Activated CD8-positive, alpha-beta memory T cell treated with anti-CD3 and anti-CD28 coated beads for 48 hours (primary cell): Measurements from ENCODE around the gene C3orf80.
"Not testable (repeated sequence)": the region's sequence is repeated elsewhere in the genome, so short reads cannot be mapped to it uniquely, and the experiment has no call there.

Source experiments
- DNase-seq, 3 experiments: peaks; one replicate each; pipeline ENCODE4 v3.0.0-alpha.2; 2020; ENCODE audit warnings: low read depth in 2 of 3, low spot score in 2 of 3

C3orf80 gene

DNA sequence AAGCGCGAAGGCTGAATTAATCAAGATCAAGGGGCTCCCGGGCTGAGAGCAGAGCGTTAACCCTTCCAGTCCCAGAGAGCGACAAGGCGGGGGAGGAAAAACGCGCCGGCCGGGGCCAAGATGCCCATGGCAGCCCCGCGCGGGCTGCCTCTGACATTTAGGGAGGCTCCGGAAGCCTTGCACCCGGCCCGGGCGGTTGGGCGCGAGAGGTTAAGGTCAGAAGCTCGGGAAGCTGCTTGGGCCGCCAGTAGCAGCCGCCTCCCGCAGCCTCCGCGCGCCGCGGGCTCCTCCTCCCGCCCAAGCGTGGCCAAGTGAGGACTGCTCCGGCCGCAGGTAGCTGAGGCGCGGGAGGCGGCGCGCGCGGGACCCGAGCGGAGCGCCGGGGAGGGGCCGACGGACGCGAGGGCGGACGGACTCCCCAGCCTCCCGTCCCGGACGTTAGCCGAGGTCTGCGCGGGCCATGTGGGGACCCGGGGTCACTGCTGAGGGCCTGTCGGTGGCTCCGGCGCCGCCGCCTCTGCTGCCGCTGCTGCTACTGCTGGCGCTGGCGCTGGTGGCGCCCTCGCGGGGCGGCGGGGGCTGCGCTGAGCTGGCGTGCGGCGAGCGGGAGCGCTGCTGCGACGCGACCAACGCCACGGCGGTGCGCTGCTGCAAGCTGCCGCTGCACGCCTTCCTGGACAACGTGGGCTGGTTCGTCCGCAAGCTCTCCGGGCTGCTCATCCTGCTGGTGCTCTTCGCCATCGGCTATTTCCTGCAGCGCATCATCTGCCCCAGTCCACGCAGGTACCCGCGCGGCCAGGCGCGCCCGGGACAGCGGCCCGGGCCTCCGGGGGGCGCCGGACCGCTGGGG lies at the start of gene C3orf80:
Gene C3orf80, plus strand, starts transcription at position 247 of the 850 bp plus-strand sequence. Its CDS starts 214 bp downstream, at position 461.
- DNase-seq, result peak in 1 of 3 experiments; percentile 32

DNA sequence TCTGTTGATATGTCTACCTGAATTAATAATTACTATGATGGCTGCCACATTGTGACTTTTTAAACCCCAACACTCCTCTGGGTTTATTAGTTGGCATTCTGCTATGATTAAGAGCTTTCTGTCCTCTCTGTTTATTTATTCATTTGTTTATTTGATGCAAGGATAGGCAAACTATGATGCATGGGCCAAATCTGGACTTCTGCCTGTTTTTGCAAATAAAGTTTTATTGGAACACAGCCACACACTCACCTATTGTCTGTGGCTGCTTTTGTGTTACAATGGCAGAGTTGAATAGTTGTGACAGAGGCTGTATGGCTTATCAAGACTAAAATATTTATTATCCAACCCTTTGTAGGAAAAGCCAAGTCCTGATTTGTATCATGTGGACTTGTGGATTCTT lies 48.3 kb upstream of the C3orf80 start:
- no peak for DNase-seq

- not testable (repeated sequence) for DNase-seq
These were observed 46.6 kb upstream of the C3orf80 start for GRCh38 chr3:160178661-160179060.

DNA sequence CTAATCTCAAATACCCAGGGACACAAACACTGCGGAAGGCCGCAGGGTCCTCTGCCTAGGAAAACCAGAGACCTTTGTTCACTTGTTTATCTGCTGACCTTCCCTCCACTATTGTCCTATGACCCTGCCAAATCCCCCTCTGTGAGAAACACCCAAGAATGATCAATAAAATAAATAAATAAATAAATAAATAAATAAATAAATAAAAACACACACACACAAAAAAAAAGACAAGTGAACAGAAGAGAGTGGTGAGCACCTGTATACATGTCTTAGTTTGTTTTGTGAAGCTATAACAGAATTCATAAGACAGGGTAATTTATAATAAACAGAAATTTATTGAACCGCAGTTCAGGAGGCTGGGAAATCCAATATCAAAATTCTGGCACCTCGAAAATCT lies 45.8 kb upstream of the C3orf80 start:
- not testable (repeated sequence) for DNase-seq

DNA sequence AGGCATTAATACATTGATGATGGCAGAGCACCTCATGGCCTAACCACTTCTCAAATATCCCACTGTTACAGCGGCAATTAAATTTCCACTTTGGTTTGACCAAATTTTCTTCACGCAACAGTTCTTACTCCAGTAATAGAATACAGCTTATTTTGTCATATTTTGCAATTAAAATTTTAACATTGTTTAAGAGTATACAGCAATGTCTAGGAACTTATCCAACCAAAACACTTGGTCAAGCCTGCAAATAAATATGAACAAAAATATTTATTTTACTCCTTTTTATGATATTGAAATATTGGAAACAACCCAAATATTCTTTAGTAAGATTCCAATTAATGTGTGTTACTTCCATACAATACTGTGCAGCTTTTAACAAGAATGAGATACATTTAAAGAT lies 45.3 kb upstream of the C3orf80 start:
- DNase-seq, result no peak

- DNase-seq, result no peak
These were observed 44.5 kb upstream of the C3orf80 start for GRCh38 chr3:160180581-160181216.

DNA sequence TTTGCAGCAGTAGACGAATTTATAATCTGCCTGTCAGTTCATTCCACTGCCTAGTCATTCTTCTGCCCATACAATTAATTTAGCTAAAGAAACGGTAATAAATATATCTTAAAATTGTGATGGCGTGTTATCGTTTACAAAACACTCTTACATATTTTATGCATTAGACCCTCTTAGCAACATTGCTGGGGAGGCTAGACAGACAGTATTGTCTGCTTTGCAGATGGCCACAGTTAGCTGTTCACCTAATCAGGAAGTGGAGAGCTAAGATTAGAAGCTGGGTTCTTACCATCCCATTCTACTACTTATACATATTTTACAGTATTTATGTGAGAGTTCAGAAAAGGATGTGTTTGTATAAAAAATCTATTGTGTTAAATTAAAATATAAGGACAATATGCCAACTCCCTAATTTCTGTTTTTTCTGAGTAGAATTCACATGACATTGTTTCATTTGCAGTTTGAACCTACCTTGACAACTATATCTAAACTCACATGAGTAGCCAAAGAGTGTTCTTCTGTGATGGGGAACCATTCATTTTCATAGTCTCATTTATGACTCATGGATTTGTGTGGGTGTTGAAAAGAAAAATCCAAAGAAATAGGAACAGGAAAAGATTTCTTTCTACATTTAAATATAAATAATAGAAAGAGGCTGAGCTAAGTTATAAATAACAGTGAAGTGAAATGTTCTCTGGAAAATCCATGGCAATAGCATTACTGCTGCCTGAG lies 41.7 kb upstream of the C3orf80 start:
- no peak for DNase-seq

DNA sequence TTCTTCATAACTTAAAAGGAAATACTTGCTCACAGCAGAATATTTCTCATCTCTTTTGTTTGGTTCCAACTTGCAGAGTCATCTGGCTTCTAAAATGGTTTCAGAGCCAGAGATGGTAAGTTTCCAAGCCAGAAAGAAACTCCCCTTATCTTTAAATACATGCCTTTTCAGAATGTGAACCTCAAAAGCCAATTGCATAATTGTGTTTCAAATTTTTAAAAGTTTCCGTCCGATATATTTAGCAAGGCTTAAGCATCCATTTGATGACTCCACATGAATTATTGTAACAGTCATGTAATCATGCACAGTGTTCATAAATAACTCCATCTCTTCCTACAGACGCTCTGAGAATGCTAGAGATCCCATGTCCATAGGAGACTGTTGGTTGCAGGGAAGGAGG lies 40.6 kb upstream of the C3orf80 start:
- DNase-seq, result no peak

DNA sequence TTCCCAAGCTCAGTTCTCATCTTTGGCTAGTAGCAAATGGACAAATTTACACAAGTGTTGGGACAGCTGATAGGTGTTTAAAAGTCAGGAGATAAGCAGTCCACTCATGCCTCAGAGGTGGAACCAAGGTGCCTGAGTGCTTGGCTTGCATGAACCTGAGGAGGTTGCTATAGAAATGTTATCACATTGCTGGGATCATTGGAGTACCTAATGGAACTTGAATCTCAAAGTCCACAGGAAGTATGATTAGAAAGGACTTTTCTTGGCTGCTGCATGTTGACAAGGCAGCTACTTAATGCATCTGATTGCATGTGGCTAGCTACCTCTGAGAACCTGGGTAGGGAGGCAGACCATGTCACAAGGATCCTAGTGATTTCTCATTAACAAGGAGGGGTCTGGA lies 39.5 kb upstream of the C3orf80 start:
- DNase-seq, result no peak

- no peak for DNase-seq
These were observed 37.9 kb upstream of the C3orf80 start for GRCh38 chr3:160187288-160187687.

- DNase-seq, result no peak
These were observed 32.8 kb upstream of the C3orf80 start for GRCh38 chr3:160192310-160193029.

DNA sequence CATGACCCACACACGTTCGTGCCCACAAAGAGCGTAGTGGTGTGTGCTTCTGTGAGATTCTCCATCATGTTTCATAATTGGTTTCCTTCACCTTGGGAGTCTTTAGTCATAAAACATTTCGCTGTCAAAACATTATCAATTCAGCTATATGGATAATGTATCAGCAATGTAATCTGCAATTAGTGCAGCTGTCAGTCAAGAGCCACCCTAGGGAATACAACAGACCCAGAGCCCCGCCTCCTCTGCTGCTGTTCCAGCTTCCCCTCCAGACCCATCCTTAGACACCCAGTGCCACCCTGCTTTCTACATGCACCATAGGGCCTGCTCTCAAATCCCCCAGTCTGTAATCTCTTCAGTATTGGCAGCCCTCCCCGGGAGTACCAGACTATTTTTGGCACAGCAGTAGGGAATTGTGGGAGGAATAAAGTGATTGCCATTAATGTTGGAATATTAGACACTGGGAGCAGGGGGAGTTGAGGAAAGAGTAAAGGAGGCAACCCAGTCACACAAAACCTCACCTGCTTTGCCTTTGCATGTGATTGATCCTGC lies 31.5 kb upstream of the C3orf80 start:
- DNase-seq, result no peak

DNA sequence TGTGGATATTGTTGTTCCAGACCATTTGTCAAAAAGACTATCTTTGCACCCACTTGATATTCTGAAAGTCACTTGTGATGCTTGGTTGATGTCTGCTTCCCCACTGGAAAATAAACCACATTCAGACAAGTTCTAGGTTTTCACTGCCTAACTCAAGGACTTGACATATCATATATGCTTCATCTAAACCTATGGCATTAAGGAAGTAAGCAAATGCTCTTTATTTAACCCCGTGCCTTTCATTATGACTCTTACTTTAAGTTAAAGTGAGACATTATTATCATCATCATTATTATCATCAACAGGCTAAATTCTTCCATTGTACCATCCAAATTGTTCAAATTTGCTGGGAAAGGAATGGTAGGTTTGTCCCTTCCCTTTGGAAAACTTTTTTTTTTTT lies 30.8 kb upstream of the C3orf80 start:
- no peak for DNase-seq

DNA sequence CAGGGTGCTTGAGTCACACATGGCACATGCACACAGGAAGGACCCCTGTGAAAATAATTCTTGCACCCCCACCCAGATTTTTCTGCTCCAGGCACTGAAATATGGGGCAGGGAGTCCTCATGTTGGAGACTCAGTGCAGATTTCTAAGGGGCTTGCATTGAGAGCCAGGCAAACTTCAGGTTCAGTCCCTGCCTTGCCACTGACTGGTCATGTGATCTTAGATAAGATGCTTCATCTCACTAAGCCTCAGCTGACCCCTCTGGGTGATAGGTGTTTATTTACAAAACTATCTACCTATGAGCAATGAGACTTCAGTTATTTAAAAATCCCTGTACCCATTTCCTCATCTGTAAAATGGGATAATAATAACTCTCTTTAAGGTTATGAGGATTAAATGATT lies 30.1 kb upstream of the C3orf80 start:
- no peak for DNase-seq

DNA sequence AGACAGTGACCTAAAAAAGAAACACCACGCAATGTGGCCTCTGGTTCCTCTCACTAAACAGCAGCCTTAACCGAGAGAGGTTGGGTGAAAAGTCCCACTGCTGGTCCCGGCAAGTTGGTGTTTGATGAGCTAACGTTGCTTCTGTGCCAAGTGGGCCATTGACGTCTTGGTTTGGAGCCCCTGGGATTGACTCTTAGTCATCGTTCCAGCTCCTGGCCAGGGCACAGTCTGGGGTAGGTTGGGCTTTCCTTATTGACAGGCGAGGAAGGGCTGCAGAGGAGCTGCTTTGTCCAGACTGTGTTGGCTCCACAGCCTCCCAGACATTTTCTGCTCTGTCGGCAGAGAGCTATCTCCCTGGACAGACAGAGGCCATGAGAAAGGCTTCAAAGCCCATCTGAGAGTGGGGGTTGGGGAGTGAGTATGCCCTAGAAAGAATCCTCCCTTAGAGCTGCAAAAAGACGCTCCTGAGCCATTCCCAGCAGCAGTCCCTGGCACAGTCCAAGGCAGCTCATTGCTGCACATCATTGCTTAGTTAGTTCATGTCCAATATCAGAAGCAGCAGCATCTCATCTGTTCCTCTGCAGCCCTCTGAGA lies 28.6 kb upstream of the C3orf80 start:
- DNase-seq, result no peak

DNA sequence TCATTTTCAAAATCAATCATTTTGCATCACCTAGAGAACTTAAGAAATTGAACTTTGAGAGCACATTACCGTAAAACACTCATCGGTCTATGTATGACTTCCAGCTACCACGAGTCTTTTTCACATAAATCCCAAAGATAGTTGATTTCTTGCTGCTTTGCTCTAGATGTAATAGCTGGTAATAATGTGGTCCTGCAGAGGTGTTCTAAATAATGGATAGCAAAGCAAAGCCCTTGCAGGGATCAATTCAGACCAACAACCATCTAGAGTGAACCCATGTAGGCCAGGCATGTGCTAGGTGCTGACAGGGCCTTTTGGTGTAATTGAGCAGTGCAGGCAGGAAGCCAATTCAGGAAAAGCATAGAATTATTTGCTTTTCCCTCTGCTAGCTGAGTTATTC lies 26.1 kb upstream of the C3orf80 start:
- no peak for DNase-seq

DNA sequence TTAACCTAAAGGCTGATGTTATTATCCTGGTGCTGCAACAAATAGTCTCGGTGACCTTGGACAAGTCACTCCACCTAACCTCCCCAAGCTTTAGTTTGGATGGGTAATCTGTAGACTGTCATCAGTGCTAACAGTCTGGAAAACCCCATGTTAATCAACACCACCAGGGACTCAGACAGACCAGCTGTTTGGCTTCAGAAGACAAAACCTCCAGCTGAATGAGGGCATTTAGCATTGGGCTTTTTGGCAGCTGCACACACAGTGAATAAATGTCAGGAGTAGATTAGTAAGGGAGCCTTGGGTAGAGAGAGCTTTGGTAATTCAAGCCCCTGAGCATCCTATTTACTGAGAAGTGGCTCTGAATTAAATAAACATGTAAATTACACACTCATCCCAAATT lies 24.9 kb upstream of the C3orf80 start:
- no peak for DNase-seq

- not testable (repeated sequence) for DNase-seq
These were observed 20.7 kb upstream of the C3orf80 start for GRCh38 chr3:160204396-160205011.

GRCh38 chr3:160205606-160206005 lies 19.6 kb upstream of the C3orf80 start:
- no peak for DNase-seq

DNA sequence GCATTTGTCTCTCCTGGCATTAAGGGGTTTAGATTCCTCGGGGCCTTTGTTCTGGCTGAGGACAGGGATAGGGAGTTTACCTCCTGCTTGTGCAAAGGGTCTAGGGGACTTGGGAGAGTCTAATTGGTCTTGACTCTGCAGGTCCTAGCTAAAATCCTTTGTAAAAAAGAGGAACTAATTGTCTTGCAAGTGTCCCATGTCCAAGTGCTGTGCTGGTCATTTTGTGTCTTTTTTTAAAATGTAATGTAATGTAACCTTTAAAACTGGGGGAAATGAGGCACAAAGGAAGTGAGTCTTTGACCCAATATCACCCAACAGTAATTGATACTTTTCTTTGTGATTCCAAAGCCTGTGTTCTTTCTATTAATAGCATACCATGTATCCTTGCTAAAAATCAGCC lies 14.9 kb upstream of the C3orf80 start:
- no peak for DNase-seq
